Measurements from ENCODE around the gene PRKG1. TPM values are rescaled to one million over a fixed set of nuclear protein-coding genes. Genes with fewer than 3 reads are reported as not detected.

PRKG1 gene
- total and polyA plus RNA-seq, 2 experiments from 2014 or later: 18.2 to 21.1 TPM

- no peak for TF ChIP-seq ETS1 (IDR thresholded peaks at IDR 0.05)
Measured at GRCh38 chr10:51113007-51113406, 38.7 kb downstream of the PRKG1 start (continued).

DNA sequence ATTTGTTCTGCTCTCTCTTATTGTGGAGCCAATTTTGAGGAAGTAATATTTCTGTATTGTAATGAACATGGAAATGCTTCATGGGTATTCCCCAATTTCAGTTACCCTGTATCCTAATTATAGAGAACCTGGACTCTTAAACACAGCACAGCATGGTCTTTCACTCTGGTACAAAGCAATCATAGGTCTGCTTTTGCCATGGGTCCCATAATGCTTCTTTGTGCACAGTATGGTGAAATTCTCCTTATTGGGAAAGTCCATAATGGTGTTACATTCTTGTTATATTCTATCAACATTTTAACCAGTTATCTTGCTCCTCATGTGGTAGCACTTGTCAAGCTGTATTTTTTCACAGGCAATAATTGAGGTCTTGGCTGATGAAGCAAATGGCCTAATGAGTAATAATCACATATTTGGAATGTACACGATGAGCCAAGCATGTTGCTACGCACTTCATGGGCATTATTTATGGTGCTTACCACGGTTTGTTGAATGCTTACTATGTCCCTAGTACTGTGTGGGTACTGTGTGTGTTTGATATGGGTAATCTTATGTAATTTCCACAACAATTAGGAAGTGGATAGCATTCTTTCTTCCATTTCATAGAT is 42.9 kb downstream of the PRKG1 start:
- no peak overlapping the region for H2AFZ ChIP-seq
- DNase-seq (ENCODE audit: low spot score) (no peak), ATAC-seq (no peak)
- H3K4me1 ChIP-seq (ENCODE audit: insufficient read depth): peaks cover 10% of the 10 kb centered on the region
- H3K79me2 ChIP-seq (replicated peaks; ENCODE audit: insufficient read depth): no peaks in the 10 kb centered on the region
- no peaks in the 10 kb centered on the region for H3K9me2 ChIP-seq (ENCODE audit: insufficient read depth)
- H3K27ac ChIP-seq (ENCODE audit: low read depth): no peak overlapping the region
- no peaks in the 10 kb centered on the region for H3K9me3 Mint-ChIP-seq
- H3K4me3 ChIP-seq: no peak overlapping the region
- no peaks in the 10 kb centered on the region for H3K27me3 ChIP-seq (ENCODE audit: insufficient read depth)
- peaks cover 30% of the 10 kb centered on the region for H3K4me1 Mint-ChIP-seq
- no peak overlapping the region for H3K27ac Mint-ChIP-seq
- H3F3A ChIP-seq (replicated peaks; ENCODE audit: low read depth): no peaks in the 10 kb centered on the region
- TF ChIP-seq POLR2AphosphoS5 (IDR thresholded peaks at IDR 0.05; ENCODE audit: low read depth) (no peak), REST (IDR thresholded peaks at IDR 0.05; ENCODE audit: unreplicated experiment) (no peak), STAT1 (IDR thresholded peaks at IDR 0.05; ENCODE audit: unreplicated experiment) (no peak), JUNB (IDR thresholded peaks at IDR 0.05; ENCODE audit: unreplicated experiment) (no peak), EZH2phosphoT487 (IDR thresholded peaks at IDR 0.05; ENCODE audit: unreplicated experiment) (no peak), NANOG (IDR thresholded peaks at IDR 0.05; ENCODE audit: borderline replicate concordance) (no peak), CREB1 (CRISPR knock-in tag; IDR thresholded peaks at IDR 0.05; ENCODE audit: low read depth) (no peak), ETS1 (IDR thresholded peaks at IDR 0.05) (no peak), EZH2 (IDR thresholded peaks at IDR 0.05; ENCODE audit: low read depth, unreplicated experiment) (no peak)
- TF ChIP-seq, protein P1, sequence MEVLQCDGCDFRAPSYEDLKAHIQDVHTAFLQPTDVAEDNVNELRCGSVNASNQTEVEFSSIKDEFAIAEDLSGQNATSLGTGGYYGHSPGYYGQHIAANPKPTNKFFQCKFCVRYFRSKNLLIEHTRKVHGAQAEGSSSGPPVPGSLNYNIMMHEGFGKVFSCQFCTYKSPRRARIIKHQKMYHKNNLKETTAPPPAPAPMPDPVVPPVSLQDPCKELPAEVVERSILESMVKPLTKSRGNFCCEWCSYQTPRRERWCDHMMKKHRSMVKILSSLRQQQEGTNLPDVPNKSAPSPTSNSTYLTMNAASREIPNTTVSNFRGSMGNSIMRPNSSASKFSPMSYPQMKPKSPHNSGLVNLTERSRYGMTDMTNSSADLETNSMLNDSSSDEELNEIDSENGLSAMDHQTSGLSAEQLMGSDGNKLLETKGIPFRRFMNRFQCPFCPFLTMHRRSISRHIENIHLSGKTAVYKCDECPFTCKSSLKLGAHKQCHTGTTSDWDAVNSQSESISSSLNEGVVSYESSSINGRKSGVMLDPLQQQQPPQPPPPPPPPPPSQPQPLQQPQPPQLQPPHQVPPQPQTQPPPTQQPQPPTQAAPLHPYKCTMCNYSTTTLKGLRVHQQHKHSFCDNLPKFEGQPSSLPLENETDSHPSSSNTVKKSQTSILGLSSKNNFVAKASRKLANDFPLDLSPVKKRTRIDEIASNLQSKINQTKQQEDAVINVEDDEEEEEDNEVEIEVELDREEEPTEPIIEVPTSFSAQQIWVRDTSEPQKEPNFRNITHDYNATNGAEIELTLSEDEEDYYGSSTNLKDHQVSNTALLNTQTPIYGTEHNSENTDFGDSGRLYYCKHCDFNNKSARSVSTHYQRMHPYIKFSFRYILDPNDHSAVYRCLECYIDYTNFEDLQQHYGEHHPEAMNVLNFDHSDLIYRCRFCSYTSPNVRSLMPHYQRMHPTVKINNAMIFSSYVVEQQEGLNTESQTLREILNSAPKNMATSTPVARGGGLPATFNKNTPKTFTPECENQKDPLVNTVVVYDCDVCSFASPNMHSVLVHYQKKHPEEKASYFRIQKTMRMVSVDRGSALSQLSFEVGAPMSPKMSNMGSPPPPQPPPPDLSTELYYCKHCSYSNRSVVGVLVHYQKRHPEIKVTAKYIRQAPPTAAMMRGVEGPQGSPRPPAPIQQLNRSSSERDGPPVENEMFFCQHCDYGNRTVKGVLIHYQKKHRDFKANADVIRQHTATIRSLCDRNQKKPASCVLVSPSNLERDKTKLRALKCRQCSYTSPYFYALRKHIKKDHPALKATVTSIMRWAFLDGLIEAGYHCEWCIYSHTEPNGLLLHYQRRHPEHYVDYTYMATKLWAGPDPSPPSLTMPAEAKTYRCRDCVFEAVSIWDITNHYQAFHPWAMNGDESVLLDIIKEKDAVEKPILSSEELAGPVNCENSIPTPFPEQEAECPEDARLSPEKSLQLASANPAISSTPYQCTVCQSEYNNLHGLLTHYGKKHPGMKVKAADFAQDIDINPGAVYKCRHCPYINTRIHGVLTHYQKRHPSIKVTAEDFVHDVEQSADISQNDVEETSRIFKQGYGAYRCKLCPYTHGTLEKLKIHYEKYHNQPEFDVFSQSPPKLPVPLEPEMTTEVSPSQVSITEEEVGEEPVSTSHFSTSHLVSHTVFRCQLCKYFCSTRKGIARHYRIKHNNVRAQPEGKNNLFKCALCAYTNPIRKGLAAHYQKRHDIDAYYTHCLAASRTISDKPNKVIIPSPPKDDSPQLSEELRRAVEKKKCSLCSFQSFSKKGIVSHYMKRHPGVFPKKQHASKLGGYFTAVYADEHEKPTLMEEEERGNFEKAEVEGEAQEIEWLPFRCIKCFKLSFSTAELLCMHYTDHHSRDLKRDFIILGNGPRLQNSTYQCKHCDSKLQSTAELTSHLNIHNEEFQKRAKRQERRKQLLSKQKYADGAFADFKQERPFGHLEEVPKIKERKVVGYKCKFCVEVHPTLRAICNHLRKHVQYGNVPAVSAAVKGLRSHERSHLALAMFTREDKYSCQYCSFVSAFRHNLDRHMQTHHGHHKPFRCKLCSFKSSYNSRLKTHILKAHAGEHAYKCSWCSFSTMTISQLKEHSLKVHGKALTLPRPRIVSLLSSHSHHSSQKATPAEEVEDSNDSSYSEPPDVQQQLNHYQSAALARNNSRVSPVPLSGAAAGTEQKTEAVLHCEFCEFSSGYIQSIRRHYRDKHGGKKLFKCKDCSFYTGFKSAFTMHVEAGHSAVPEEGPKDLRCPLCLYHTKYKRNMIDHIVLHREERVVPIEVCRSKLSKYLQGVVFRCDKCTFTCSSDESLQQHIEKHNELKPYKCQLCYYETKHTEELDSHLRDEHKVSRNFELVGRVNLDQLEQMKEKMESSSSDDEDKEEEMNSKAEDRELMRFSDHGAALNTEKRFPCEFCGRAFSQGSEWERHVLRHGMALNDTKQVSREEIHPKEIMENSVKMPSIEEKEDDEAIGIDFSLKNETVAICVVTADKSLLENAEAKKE (CRISPR knock-in tag; IDR thresholded peaks at IDR 0.05): no peak
- TF ChIP-seq, protein P2, sequence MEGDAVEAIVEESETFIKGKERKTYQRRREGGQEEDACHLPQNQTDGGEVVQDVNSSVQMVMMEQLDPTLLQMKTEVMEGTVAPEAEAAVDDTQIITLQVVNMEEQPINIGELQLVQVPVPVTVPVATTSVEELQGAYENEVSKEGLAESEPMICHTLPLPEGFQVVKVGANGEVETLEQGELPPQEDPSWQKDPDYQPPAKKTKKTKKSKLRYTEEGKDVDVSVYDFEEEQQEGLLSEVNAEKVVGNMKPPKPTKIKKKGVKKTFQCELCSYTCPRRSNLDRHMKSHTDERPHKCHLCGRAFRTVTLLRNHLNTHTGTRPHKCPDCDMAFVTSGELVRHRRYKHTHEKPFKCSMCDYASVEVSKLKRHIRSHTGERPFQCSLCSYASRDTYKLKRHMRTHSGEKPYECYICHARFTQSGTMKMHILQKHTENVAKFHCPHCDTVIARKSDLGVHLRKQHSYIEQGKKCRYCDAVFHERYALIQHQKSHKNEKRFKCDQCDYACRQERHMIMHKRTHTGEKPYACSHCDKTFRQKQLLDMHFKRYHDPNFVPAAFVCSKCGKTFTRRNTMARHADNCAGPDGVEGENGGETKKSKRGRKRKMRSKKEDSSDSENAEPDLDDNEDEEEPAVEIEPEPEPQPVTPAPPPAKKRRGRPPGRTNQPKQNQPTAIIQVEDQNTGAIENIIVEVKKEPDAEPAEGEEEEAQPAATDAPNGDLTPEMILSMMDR (conservative IDR thresholded peaks at IDR 0.05; ENCODE audit: low read depth in 2 of 2): no peak
- peaks cover 3% of the 10 kb centered on the region; the same call in 1 of the 3 replicates for H3K36me3 Mint-ChIP-seq (ENCODE audit: low read depth)
- H3K27me3 Mint-ChIP-seq (ENCODE audit: insufficient read depth, low read depth, poor library complexity): no peaks in the 10 kb centered on the region
- no peaks in the 10 kb centered on the region for H3K36me3 ChIP-seq (ENCODE audit: insufficient read depth)
- no peak overlapping the region for H3K4me2 ChIP-seq
- H3K4me3 Mint-ChIP-seq: no peak overlapping the region
- no peaks in the 10 kb centered on the region for H4K20me1 ChIP-seq (replicated peaks; ENCODE audit: insufficient read depth)

Measured in GM23338 (cell line).